Panc1 (cell line): ENCODE results near the gene HLA-DPB1. TPM values are rescaled to one million over a fixed set of nuclear protein-coding genes. Genes with fewer than 3 reads are reported as not detected.

Source experiments
- ATAC-seq: fragments of 200-7000 bp; cut with Tn5 transposase; 2 replicates; pipeline ENCODE4 v1.9.1; 2020; ENCODE audit warnings: mild to moderate bottlenecking, moderate library complexity
- BruUV-seq: library from RNA; stranded (reverse); fragments of 400-500 nt; replicated peaks from 2 replicates; lab custom pipeline; 2021; lab: Mats Ljungman, UMichigan
- CTCF ChIA-PET: fragments of 300-600 bp; sonication (Branson Sonifier 250); formaldehyde crosslinking; loops from one replicate; lab custom pipeline; 2022; ENCODE audit warnings: antibody characterized with exemption; lab: Charles Lee
- POLR2A ChIA-PET: fragments of 300-600 bp; sonication (Branson Sonifier 250); formaldehyde crosslinking; loops from one replicate; lab custom pipeline; 2022; ENCODE audit warnings: antibody characterized with exemption; lab: Charles Lee
- DNase-seq: peaks from one replicate; pipeline ENCODE4 v3.0.0-alpha.2; 2010; ENCODE audit warnings: low read depth, low spot score
- H3K27ac ChIP-seq: 2 replicates; pipeline ENCODE4 v1.5.1; 2011; ENCODE audit warnings: mild to moderate bottlenecking, low read length, inconsistent platforms
- H3K27me3 ChIP-seq: fragments of 200-500 bp; sonication (Bioruptor generic); 2 replicates; pipeline ENCODE4 v1.6.0; 2014; ENCODE audit warnings: low read length, inconsistent platforms; ENCODE audit not compliant: control insufficient read depth, insufficient read depth
- H3K36me3 ChIP-seq: fragments of 200-500 bp; sonication (Bioruptor generic); 2 replicates; pipeline ENCODE4 v1.5.1; 2014; ENCODE audit warnings: inconsistent platforms, mild to moderate bottlenecking, low read length, moderate library complexity; ENCODE audit not compliant: control insufficient read depth, insufficient read depth
- H3K4me1 ChIP-seq: 2 replicates; pipeline ENCODE4 v1.5.1; 2011; ENCODE audit warnings: inconsistent platforms, mild to moderate bottlenecking, low read length, moderate library complexity; ENCODE audit not compliant: control insufficient read depth, insufficient read depth
- H3K4me3 ChIP-seq, 2 experiments: 2 replicates each; pipeline ENCODE4 v1.5.1; 2011 to 2012; ENCODE audit warnings: low read depth in 2 of 2, low read length in 2 of 2, mild to moderate bottlenecking in 2 of 2, inconsistent platforms in 1 of 2, moderate library complexity in 1 of 2
- H3K9me3 ChIP-seq: fragments of 200-500 bp; sonication (Bioruptor generic); 2 replicates; pipeline ENCODE4 v1.5.1; 2014; ENCODE audit warnings: low read depth, mild to moderate bottlenecking, inconsistent platforms, low read length, moderate library complexity; ENCODE audit not compliant: control insufficient read depth, insufficient read depth
- CTCF ChIP-seq: fragments of 450-650 bp; IDR thresholded peaks from 2 replicates; pipeline ENCODE4 v1.5.1; 2017; ENCODE audit warnings: mild to moderate bottlenecking
- POLR2AphosphoS5 ChIP-seq: IDR thresholded peaks from 2 replicates; pipeline ENCODE4 v1.6.1; 2012; ENCODE audit warnings: mild to moderate bottlenecking, low read depth, low read length, moderate library complexity
- REST ChIP-seq, 2 experiments: IDR thresholded peaks; 2 replicates each; pipeline ENCODE4 v1.6.1; 2011 to 2012; ENCODE audit warnings: low read depth in 2 of 2, control low read depth in 1 of 2, low read length in 1 of 2, mild to moderate bottlenecking in 1 of 2, moderate library complexity in 1 of 2; ENCODE audit not compliant: insufficient read depth in 1 of 2
- SIN3A ChIP-seq: IDR thresholded peaks from 2 replicates; pipeline ENCODE4 v1.6.1; 2012; ENCODE audit warnings: low read depth, mild to moderate bottlenecking, low read length, moderate library complexity, borderline replicate concordance; ENCODE audit not compliant: insufficient read depth
- TCF7L2 ChIP-seq: IDR thresholded peaks from 2 replicates; pipeline ENCODE4 v1.6.1; 2011; ENCODE audit warnings: mild to moderate bottlenecking, low read depth, low read length, inconsistent platforms
- in situ Hi-C: cut with HindIII; loops from 2 replicates; pipeline ENCODE4 v1.10.0; 2016; ENCODE audit warnings: low sequenced_read_pairs, low pct_unique_long_range_greater_than_20kb
- intact Hi-C: fragments of 100-400 bp; cut with micrococcal nuclease; formaldehyde crosslinking; loops from one replicate; pipeline ENCODE4 v1.10.0; 2022; ENCODE audit not compliant: unreplicated experiment
- total RNA-seq: library from RNA; stranded (reverse); gene quantifications from one replicate; pipeline ENCODE4 v1.2.1, GENCODE V29; 2021; ENCODE audit not compliant: unreplicated experiment

HLA-DPB1 gene
- total RNA-seq, 1 experiment from 2014 or later: 0.64 TPM

- Histone ChIP-seq H3K4me3 (no peak overlapping the region), H3K27me3 (peaks cover 5% of the 10 kb centered on the region), H3K27ac (no peak overlapping the region), H3K9me3 (peaks cover 9% of the 10 kb centered on the region; the same call in 1 of the 2 replicates), H3K36me3 (no peaks in the 10 kb centered on the region), H3K4me1 (no peaks in the 10 kb centered on the region)
- ChIA-PET CTCF (interaction anchor here (0.6 to 1.4 kb wide), 2 partner anchors 47 to 122 kb away, joined by 4 to 5 read pairs; no protein-coding TSS in a partner anchor), POLR2A (no interaction called here)
- TF ChIP-seq CTCF (peak; percentile 78), POLR2AphosphoS5 (no peak), SIN3A (no peak), REST (IDR thresholded peaks at IDR 0.05; ENCODE audit: insufficient read depth in 1 of 2, low read depth in 2 of 2, low read length in 1 of 2) (no peak), TCF7L2 (no peak)
- no peak for ATAC-seq
- no peak for DNase-seq
- in situ Hi-C loops (no loop called here), intact Hi-C loops (loop anchor here (10.0 kb wide), 1 partner anchor 49 kb away; no protein-coding TSS in a partner anchor)
- no TSS peak for BruUV-seq
Measured at GRCh38 chr6:33126101-33126714, 50.4 kb downstream of the HLA-DPB1 start.

- intact Hi-C loops (loop anchor here (10.0 kb wide), 1 partner anchor 46 kb away; no protein-coding TSS in a partner anchor), in situ Hi-C loops (no loop called here)
- no peaks in the 10 kb centered on the region for H3K36me3 ChIP-seq
- peaks cover 2% of the 10 kb centered on the region; the same call in 1 of the 2 replicates for H3K27me3 ChIP-seq
- CTCF ChIA-PET: interaction anchor here (0.6 kb wide), 1 partner anchor 1189 kb away, joined by 10 read pairs; no protein-coding TSS in a partner anchor
- TF ChIP-seq TCF7L2 (no peak), POLR2AphosphoS5 (no peak), REST (IDR thresholded peaks at IDR 0.05; ENCODE audit: insufficient read depth in 1 of 2, low read depth in 2 of 2, low read length in 1 of 2) (no peak), SIN3A (no peak), CTCF (no peak)
- H3K4me1 ChIP-seq: no peaks in the 10 kb centered on the region
- DNase-seq: no peak
- H3K4me3 ChIP-seq: no peak overlapping the region
- peaks cover 9% of the 10 kb centered on the region; the same call in 1 of the 2 replicates for H3K9me3 ChIP-seq
- no peak overlapping the region for H3K27ac ChIP-seq
- ATAC-seq: no peak
- BruUV-seq: no TSS peak
- POLR2A ChIA-PET: no interaction called here
Measured at GRCh38 chr6:33128318-33128717, 52.5 kb downstream of the HLA-DPB1 start.
